ENCODE data around the gene ZNF614. TPM values are rescaled to one million over a fixed set of nuclear protein-coding genes. Genes with fewer than 3 reads are reported as not detected.
A peak's percentile ranks its signal among the peaks of the same experiment; 100 is the strongest.

Gene ZNF614
- total and polyA plus RNA-seq, 9 of the 15 experiments (the other 6 are each of a cell fraction or from before 2014, with no cell fraction given): 4.9 to 16.3 (median 11.4) TPM

GRCh38 chr19:51971624-51972023, 56.6 kb downstream of the ZNF614 start:
- Histone ChIP-seq H3K36me3 (ENCODE audit: control insufficient read depth, insufficient read depth, low read length) (0 out of 3 replicates have a peak, but pooled peaks cover 2% of the 10 kb centered on the region), H3K4me2 (ENCODE audit: insufficient read depth, low read length) (no peak overlapping the region), H3K27me3 (ENCODE audit: control insufficient read depth in 2 of 2, insufficient read depth in 2 of 2, low read length in 2 of 2) (no peaks in the 10 kb centered on the region), H3K27ac (ENCODE audit: extremely low read depth, low read depth, low read length) (no peak overlapping the region), H4K20me1 (replicated peaks; ENCODE audit: control insufficient read depth, insufficient read depth, low read length) (no peaks in the 10 kb centered on the region), H3K4me1 (replicated peaks in 1 of 2; ENCODE audit: control insufficient read depth in 2 of 2, insufficient read depth in 2 of 2, low read length in 2 of 2) (no peaks in the 10 kb centered on the region), H3K4me3 (no peak overlapping the region), H2AFZ (ENCODE audit: low read depth, low read length) (no peak overlapping the region), H3K79me2 (ENCODE audit: control insufficient read depth, insufficient read depth, low read length) (no peaks in the 10 kb centered on the region), H3K9ac (ENCODE audit: insufficient read depth in 1 of 2, low read depth in 2 of 2, low read length in 2 of 2) (no peak overlapping the region), H3K9me1 (ENCODE audit: control insufficient read depth, insufficient read depth, low read length) (no peaks in the 10 kb centered on the region), H3K9me3 (replicated peaks; ENCODE audit: control insufficient read depth, insufficient read depth, low read depth, low read length) (peaks cover 15% of the 10 kb centered on the region)
- ATAC-seq: no peak
- POLR2A ChIA-PET: no interaction called here
- DNase-seq (ENCODE audit: extremely low read depth in 1 of 4, low spot score in 3 of 4): peak in 1 of 4 experiments; percentile 32
- intact Hi-C loops (cut with micrococcal nuclease): no loop called here
- CTCF ChIA-PET (ENCODE audit: low intra/inter-chr PET ratio): no interaction called here
- 21% methylated on average over 4 of the region's 4 CpGs for WGBS (ENCODE audit: insufficient coverage, low coverage, missing lambda C conversion rate)
- no peak for TF ChIP-seq SIN3A (IDR thresholded peaks at IDR 0.05; ENCODE audit: borderline replicate concordance in 2 of 2, control insufficient read depth in 1 of 2, low read depth in 2 of 2, low read length in 2 of 2)
- TF ChIP-seq ZNF699 (CRISPR knock-in tag; IDR thresholded peaks at IDR 0.05; ENCODE audit: insufficient replicate concordance): no peak
- TF ChIP-seq ZNF217 (CRISPR knock-in tag; IDR thresholded peaks at IDR 0.05): no peak
- TF ChIP-seq FOXM1 (IDR thresholded peaks at IDR 0.05; ENCODE audit: low read depth): no peak
- no peak for TF ChIP-seq FOXM1 (CRISPR knock-in tag; IDR thresholded peaks at IDR 0.05; ENCODE audit: low read depth)
- peak; percentile 81 for TF ChIP-seq CBX1 (IDR thresholded peaks at IDR 0.05; ENCODE audit: low read depth)
- peak; percentile 60; the same call in 1 of the 2 replicates for TF ChIP-seq ZNF740 (CRISPR knock-in tag; IDR thresholded peaks at IDR 0.05)
- no peak for TF ChIP-seq ZNF740 (tag; IDR thresholded peaks at IDR 0.05)
- TF ChIP-seq TRIM28 (IDR thresholded peaks at IDR 0.05): peak; percentile 83
- TF ChIP-seq HOXB6 (CRISPR knock-in tag; IDR thresholded peaks at IDR 0.05; ENCODE audit: borderline replicate concordance): no peak
- peak in 1 of 2 experiments; percentile 56; a peak in 1 of 3 replicates for TF ChIP-seq CBX3 (IDR thresholded peaks at IDR 0.05; ENCODE audit: borderline replicate concordance in 1 of 2, low read length in 2 of 2)
- TF ChIP-seq, protein P1, sequence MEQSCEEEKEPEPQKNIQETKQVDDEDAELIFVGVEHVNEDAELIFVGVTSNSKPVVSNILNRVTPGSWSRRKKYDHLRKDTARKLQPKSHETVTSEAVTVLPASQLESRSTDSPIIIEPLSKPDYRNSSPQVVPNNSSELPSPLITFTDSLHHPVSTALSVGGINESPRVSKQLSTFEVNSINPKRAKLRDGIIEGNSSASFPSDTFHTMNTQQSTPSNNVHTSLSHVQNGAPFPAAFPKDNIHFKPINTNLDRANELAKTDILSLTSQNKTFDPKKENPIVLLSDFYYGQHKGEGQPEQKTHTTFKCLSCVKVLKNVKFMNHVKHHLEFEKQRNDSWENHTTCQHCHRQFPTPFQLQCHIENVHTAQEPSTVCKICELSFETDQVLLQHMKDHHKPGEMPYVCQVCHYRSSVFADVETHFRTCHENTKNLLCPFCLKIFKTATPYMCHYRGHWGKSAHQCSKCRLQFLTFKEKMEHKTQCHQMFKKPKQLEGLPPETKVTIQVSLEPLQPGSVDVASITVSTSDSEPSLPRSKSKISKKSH (CRISPR knock-in tag; IDR thresholded peaks at IDR 0.05): peak; percentile 44; the same call in 1 of the 2 replicates
- TF ChIP-seq CBX5 (IDR thresholded peaks at IDR 0.05; ENCODE audit: borderline replicate concordance, low read depth): peak; percentile 71; the same call in 1 of the 2 replicates
- BruUV-seq (replicated peaks): no TSS peak
- no peak for FAIRE-seq
- in situ Hi-C loops (cut with MboI): no loop called here

All from K562 (cell line).